ENCODE results near the gene GNA12.

GNA12 gene

GRCh38 chr7:2706685-2707126, 137.4 kb downstream of the GNA12 start:
- POLR2A ChIA-PET, result no interaction called here
- no peak for TF ChIP-seq CTCF (IDR thresholded peaks at IDR 0.05; ENCODE audit: control extremely low read depth, extremely low read depth, low read depth, missing control alignments)
- DNase-seq (ENCODE audit: extremely low spot score), result no peak
- CTCF ChIA-PET, result interaction anchor here (1.0 to 2.8 kb wide), 4 partner anchors 8 to 36 kb away, joined by 3 to 12 read pairs (median 4); no protein-coding TSS in a partner anchor

DNA sequence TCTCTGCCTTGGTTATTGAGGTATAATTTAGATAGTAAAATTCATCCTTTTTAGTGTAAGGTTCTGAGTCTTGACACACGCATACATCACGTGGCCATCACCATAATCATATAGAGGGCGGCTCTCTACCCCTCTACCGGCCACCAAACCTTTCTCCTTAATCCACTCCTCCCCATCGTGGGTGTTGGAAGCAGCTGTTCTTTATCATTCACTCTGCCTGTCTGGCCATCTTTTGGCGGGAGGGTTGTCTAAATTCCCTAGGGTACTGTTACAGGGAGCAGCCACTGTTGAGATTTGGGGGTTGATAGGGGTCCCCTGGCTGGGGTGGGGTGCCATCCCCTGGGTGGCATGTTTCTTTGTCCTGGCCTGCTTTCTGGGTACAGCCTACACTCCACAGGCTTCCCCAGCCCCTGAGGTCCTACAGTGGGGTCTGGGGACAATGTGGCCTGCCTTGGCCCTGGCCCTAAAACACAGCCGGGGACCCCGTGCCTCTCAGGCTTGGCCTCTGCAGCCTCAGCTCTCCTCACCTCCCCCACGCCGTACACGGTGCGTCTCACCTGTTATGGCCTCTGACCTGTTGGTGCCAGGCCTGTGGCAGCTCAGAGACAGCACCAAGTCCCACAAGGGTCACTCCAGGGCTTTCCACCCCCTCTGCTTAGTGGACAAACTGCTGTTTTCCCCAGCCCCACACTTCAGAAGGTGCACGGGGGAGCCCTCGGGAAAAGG, 138.6 kb downstream of the GNA12 start:
- no peak for TF ChIP-seq CTCF (IDR thresholded peaks at IDR 0.05; ENCODE audit: control extremely low read depth, extremely low read depth, low read depth, missing control alignments)
- CTCF ChIA-PET, result interaction anchor here (1.0 to 2.8 kb wide), 3 partner anchors 10 to 35 kb away, joined by 4 to 12 read pairs (median 4); no protein-coding TSS in a partner anchor
- no peak for DNase-seq (ENCODE audit: extremely low spot score)
- POLR2A ChIA-PET, result no interaction called here

GRCh38 chr7:2702594-2702957, 141.5 kb downstream of the GNA12 start:
- no peak for TF ChIP-seq CTCF (IDR thresholded peaks at IDR 0.05; ENCODE audit: control extremely low read depth, extremely low read depth, low read depth, missing control alignments)
- CTCF ChIA-PET, result interaction anchor here (5.5 kb wide), 1 partner anchor 8 kb away, joined by 65 read pairs; no protein-coding TSS in a partner anchor
- POLR2A ChIA-PET, result no interaction called here
- no peak for DNase-seq (ENCODE audit: extremely low spot score)

GRCh38 chr7:2701832-2702593, 142.1 kb downstream of the GNA12 start:
- TF ChIP-seq CTCF (IDR thresholded peaks at IDR 0.05; ENCODE audit: control extremely low read depth, extremely low read depth, low read depth, missing control alignments), result no peak
- ChIA-PET POLR2A (no interaction called here), CTCF (interaction anchor here (1.2 to 5.5 kb wide), 3 partner anchors 8 to 31 kb away, joined by 5 to 65 read pairs (median 5); no protein-coding TSS in a partner anchor)
- no peak for DNase-seq (ENCODE audit: extremely low spot score)

DNA sequence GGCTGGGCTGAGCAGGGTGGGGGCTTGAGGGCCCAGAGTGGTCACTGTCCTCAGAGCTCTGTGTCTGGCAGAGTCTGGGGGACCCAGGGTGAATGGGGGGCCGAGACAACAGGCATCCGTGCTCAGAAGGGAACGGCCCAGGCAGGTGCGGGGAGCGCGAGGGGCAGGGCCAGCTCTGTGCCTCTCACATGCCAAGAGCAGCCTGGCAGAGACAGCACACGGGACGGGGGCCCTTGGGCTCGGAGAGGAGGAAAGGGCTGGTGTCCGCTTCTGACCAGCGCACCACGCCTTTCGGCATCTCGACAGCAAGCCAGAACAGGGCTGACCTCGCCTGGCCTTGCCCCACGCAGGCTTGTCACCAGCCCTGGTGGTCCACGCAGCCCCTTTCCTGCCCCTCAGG, 142.7 kb downstream of the GNA12 start:
- POLR2A ChIA-PET, result no interaction called here
- TF ChIP-seq CTCF (IDR thresholded peaks at IDR 0.05; ENCODE audit: control extremely low read depth, extremely low read depth, low read depth, missing control alignments), result no peak
- CTCF ChIA-PET, result interaction anchor here (1.2 to 5.5 kb wide), 3 partner anchors 9 to 30 kb away, joined by 5 to 65 read pairs (median 5); no protein-coding TSS in a partner anchor
- DNase-seq (ENCODE audit: extremely low spot score), result no peak

DNA sequence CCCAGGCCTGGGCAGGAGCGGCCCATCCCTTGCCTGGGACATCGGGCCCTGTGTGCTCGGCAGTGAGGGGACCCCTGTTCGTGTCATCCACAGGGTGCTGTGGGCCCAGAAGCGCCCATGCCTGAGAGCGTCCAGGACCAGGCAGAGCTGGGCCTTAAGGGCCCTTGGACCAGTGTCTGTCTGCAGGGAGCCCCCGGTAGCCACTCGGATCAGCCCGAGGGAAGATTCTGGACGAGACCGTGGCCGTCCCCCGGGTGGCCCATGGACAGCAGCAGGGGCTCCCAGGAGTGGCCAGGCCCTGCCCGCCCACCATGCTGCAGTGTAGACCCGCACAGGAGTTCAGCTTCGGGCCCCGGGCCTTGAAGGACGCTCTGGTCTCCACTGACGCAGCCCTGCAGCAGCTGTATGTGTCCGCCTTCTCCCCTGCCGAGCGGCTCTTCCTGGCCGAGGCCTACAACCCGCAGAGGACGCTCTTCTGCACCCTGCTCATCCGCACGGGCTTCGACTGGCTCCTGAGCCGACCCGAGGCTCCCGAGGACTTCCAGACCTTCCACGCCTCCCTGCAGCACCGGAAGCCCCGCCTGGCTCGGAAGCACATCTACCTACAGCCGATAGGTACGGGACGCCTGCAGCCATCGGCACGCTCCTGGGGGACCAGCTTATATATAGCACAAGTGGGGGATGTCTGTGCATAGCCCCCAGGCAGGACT, 143.8 kb downstream of the GNA12 start:
- CTCF ChIA-PET, result interaction anchor here (1.3 to 5.5 kb wide), 5 partner anchors 10 to 29 kb away, joined by 3 to 65 read pairs (median 15); no protein-coding TSS in a partner anchor
- POLR2A ChIA-PET, result no interaction called here
- TF ChIP-seq CTCF (IDR thresholded peaks at IDR 0.05; ENCODE audit: control extremely low read depth, extremely low read depth, low read depth, missing control alignments), result no peak
- no peak for DNase-seq (ENCODE audit: extremely low spot score)

Data from GM10248 (cell line).